GM23338 (cell line): ENCODE results near the gene MYO1E. TPM values are rescaled to one million over a fixed set of nuclear protein-coding genes. Genes with fewer than 3 reads are reported as not detected.

ENCODE experiments used
- ATAC-seq: fragments of 200-7000 bp; cut with Tn5 transposase; 3 replicates; pipeline ENCODE4 v1.9.1; 2020
- DNase-seq: peaks from one replicate; pipeline ENCODE4 v3.0.0-alpha.2; 2015; ENCODE audit warnings: low spot score
- H2AFZ ChIP-seq: fragments of 200-600 bp; sonication (generic); 2 replicates; pipeline ENCODE4 v1.8.0; 2016; ENCODE audit warnings: antibody characterized with exemption, mild to moderate bottlenecking, moderate library complexity
- H3F3A ChIP-seq: fragments of 200-600 bp; sonication (generic); replicated peaks from 2 replicates; pipeline ENCODE4 v1.8.0; 2017; ENCODE audit warnings: antibody characterized with exemption, mixed run types, low read depth
- H3K27ac ChIP-seq: fragments of 200-600 bp; sonication (generic); 2 replicates; pipeline ENCODE4 v1.6.1; 2016; ENCODE audit warnings: low read depth
- H3K27me3 ChIP-seq: fragments of 200-600 bp; sonication (generic); 2 replicates; pipeline ENCODE4 v1.8.0; 2016; ENCODE audit warnings: mild to moderate bottlenecking, mixed run types, moderate library complexity; ENCODE audit not compliant: insufficient read depth
- H3K36me3 ChIP-seq: fragments of 200-600 bp; sonication (generic); 2 replicates; pipeline ENCODE4 v1.8.0; 2016; ENCODE audit warnings: mild to moderate bottlenecking; ENCODE audit not compliant: insufficient read depth
- H3K4me1 ChIP-seq: fragments of 200-600 bp; sonication (generic); 2 replicates; pipeline ENCODE4 v1.8.0; 2016; ENCODE audit warnings: mild to moderate bottlenecking, moderate library complexity; ENCODE audit not compliant: insufficient read depth
- H3K4me2 ChIP-seq: fragments of 200-600 bp; sonication (generic); 2 replicates; pipeline ENCODE4 v1.7.1; 2017; ENCODE audit warnings: mixed run types
- H3K4me3 ChIP-seq: fragments of 200-600 bp; sonication (generic); 2 replicates; pipeline ENCODE4 v1.6.1; 2016; ENCODE audit warnings: mixed run types
- H3K79me2 ChIP-seq: fragments of 200-600 bp; sonication (generic); replicated peaks from 2 replicates; pipeline ENCODE4 v1.8.0; 2017; ENCODE audit warnings: mild to moderate bottlenecking; ENCODE audit not compliant: insufficient read depth
- H3K9me2 ChIP-seq: fragments of 200-600 bp; sonication (generic); 2 replicates; pipeline ENCODE4 v1.8.0; 2017; ENCODE audit not compliant: insufficient read depth
- H4K20me1 ChIP-seq: fragments of 200-600 bp; sonication (generic); replicated peaks from 2 replicates; pipeline ENCODE4 v1.8.0; 2017; ENCODE audit warnings: mild to moderate bottlenecking; ENCODE audit not compliant: insufficient read depth
- H3K27ac Mint-ChIP-seq: 2 replicates; pipeline ENCODE4 v1.8.0; 2020; ENCODE audit warnings: inconsistent platforms, mild to moderate bottlenecking, moderate library complexity, mixed read lengths
- H3K27me3 Mint-ChIP-seq: 3 replicates; pipeline ENCODE4 v1.8.0; 2022; ENCODE audit warnings: low read depth, mild to moderate bottlenecking, moderate library complexity, mixed read lengths, inconsistent platforms; ENCODE audit not compliant: insufficient read depth, poor library complexity
- H3K36me3 Mint-ChIP-seq: 3 replicates; pipeline ENCODE4 v1.8.0; 2021; ENCODE audit warnings: low read depth, mild to moderate bottlenecking, inconsistent platforms, moderate library complexity, mixed read lengths
- H3K4me1 Mint-ChIP-seq: 3 replicates; pipeline ENCODE4 v1.8.0; 2020; ENCODE audit warnings: mild to moderate bottlenecking, inconsistent platforms, mixed read lengths
- H3K4me3 Mint-ChIP-seq: 3 replicates; pipeline ENCODE4 v1.8.0; 2021; ENCODE audit warnings: moderate library complexity, mild to moderate bottlenecking, inconsistent platforms, mixed read lengths
- H3K9me3 Mint-ChIP-seq: 3 replicates; pipeline ENCODE4 v1.8.0; 2020; ENCODE audit warnings: moderate library complexity, mild to moderate bottlenecking, inconsistent platforms, mixed read lengths
- CREB1 ChIP-seq: fragments of 250-450 bp; sonication (Bioruptor Pico); IDR thresholded peaks from 2 replicates; pipeline ENCODE4 v1.5.0; 2020; ENCODE audit warnings: low read depth, mild to moderate bottlenecking, moderate library complexity
- EZH2 ChIP-seq: fragments of 200-600 bp; sonication (generic); IDR thresholded peaks from one replicate; pipeline ENCODE4 v1.8.0; 2017; ENCODE audit warnings: antibody characterized with exemption, mild to moderate bottlenecking, low read depth; ENCODE audit not compliant: unreplicated experiment
- EZH2phosphoT487 ChIP-seq: fragments of 200-600 bp; sonication (generic); IDR thresholded peaks from one replicate; pipeline ENCODE4 v1.8.1; 2018; ENCODE audit warnings: antibody characterized with exemption; ENCODE audit not compliant: unreplicated experiment
- JUNB ChIP-seq: IDR thresholded peaks from one replicate; pipeline ENCODE4 v1.6.1; 2016; ENCODE audit warnings: antibody characterized with exemption; ENCODE audit not compliant: unreplicated experiment
- NANOG ChIP-seq: IDR thresholded peaks from 2 replicates; pipeline ENCODE4 v1.6.1; 2016; ENCODE audit warnings: antibody characterized with exemption, borderline replicate concordance
- POLR2AphosphoS5 ChIP-seq: IDR thresholded peaks from 2 replicates; pipeline ENCODE4 v1.6.1; 2016; ENCODE audit warnings: antibody characterized with exemption, low read depth
- REST ChIP-seq: IDR thresholded peaks from one replicate; pipeline ENCODE4 v1.6.1; 2018; ENCODE audit warnings: antibody characterized with exemption; ENCODE audit not compliant: unreplicated experiment
- STAT1 ChIP-seq: IDR thresholded peaks from one replicate; pipeline ENCODE4 v1.6.1; 2016; ENCODE audit warnings: antibody characterized with exemption; ENCODE audit not compliant: unreplicated experiment
- ZNF114 ChIP-seq: fragments of 250-450 bp; sonication (Bioruptor Pico); IDR thresholded peaks from 2 replicates; pipeline ENCODE4 v1.5.0; 2020; ENCODE audit warnings: mild to moderate bottlenecking, moderate library complexity
- polyA plus RNA-seq: library from polyadenylated mRNA; unstranded; fragments of >200 nt; fragmentation: Nextera tagmentation; extraction: Ambion mirVana; gene quantifications from 2 replicates; pipeline ENCODE4 v1.2.1, GENCODE V29; 2016
- total RNA-seq: library from RNA; depleted of rRNA; stranded (reverse); fragments of >200 nt; shearing (Covaris generic); gene quantifications from 2 replicates; pipeline ENCODE4 v1.2.3, GENCODE V29; 2014
- TF ChIP-seq, protein P1 (sequence below), 2 experiments: fragments of 200-600 bp in 1 of 2; sonication (generic) in 1 of 2; conservative IDR thresholded peaks; 2 replicates each; pipeline versions ENCODE4 v1.5.1 to v1.6.1; 2016 to 2017; ENCODE audit warnings: antibody characterized with exemption in 2 of 2, low read depth in 2 of 2, mild to moderate bottlenecking in 2 of 2, moderate library complexity in 1 of 2
- TF ChIP-seq, protein P2 (sequence below): fragments of 250-450 bp; sonication (Bioruptor Pico); IDR thresholded peaks from 2 replicates; pipeline ENCODE4 v1.5.0; 2020; ENCODE audit warnings: mild to moderate bottlenecking, moderate library complexity

MYO1E gene
- total and polyA plus RNA-seq, 2 experiments from 2014 or later: 68.3 to 131 TPM

DNA sequence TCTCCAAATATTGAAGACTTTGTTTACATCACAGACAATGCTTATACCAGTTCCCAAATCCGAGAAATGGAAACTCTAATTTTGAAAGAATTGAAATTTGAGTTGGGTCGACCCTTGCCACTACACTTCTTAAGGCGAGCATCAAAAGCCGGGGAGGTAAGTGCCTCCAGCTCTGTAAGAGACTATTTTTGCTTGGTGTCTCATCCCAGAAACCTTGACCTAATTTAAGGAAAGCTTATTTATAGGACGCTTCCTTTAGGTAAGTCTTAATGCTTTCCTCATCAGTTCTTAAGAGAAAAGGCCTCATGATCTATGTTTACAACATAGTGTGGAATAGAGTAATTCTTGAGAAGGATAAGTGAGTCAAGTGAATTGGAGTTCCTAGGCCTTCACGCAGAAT, 255.9 kb downstream of the MYO1E start:
- Mint-ChIP-seq H3K4me3 (no peak overlapping the region), H3K27ac (no peak overlapping the region)
- TF ChIP-seq POLR2AphosphoS5 (no peak), ZNF114 (CRISPR knock-in tag) (no peak), CREB1 (CRISPR knock-in tag) (no peak), EZH2 (no peak), STAT1 (no peak), REST (no peak), JUNB (no peak), NANOG (no peak), EZH2phosphoT487 (no peak)
- TF ChIP-seq, protein P1, sequence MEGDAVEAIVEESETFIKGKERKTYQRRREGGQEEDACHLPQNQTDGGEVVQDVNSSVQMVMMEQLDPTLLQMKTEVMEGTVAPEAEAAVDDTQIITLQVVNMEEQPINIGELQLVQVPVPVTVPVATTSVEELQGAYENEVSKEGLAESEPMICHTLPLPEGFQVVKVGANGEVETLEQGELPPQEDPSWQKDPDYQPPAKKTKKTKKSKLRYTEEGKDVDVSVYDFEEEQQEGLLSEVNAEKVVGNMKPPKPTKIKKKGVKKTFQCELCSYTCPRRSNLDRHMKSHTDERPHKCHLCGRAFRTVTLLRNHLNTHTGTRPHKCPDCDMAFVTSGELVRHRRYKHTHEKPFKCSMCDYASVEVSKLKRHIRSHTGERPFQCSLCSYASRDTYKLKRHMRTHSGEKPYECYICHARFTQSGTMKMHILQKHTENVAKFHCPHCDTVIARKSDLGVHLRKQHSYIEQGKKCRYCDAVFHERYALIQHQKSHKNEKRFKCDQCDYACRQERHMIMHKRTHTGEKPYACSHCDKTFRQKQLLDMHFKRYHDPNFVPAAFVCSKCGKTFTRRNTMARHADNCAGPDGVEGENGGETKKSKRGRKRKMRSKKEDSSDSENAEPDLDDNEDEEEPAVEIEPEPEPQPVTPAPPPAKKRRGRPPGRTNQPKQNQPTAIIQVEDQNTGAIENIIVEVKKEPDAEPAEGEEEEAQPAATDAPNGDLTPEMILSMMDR (conservative IDR thresholded peaks at IDR 0.05; ENCODE audit: low read depth in 2 of 2): no peak
- TF ChIP-seq, protein P2, sequence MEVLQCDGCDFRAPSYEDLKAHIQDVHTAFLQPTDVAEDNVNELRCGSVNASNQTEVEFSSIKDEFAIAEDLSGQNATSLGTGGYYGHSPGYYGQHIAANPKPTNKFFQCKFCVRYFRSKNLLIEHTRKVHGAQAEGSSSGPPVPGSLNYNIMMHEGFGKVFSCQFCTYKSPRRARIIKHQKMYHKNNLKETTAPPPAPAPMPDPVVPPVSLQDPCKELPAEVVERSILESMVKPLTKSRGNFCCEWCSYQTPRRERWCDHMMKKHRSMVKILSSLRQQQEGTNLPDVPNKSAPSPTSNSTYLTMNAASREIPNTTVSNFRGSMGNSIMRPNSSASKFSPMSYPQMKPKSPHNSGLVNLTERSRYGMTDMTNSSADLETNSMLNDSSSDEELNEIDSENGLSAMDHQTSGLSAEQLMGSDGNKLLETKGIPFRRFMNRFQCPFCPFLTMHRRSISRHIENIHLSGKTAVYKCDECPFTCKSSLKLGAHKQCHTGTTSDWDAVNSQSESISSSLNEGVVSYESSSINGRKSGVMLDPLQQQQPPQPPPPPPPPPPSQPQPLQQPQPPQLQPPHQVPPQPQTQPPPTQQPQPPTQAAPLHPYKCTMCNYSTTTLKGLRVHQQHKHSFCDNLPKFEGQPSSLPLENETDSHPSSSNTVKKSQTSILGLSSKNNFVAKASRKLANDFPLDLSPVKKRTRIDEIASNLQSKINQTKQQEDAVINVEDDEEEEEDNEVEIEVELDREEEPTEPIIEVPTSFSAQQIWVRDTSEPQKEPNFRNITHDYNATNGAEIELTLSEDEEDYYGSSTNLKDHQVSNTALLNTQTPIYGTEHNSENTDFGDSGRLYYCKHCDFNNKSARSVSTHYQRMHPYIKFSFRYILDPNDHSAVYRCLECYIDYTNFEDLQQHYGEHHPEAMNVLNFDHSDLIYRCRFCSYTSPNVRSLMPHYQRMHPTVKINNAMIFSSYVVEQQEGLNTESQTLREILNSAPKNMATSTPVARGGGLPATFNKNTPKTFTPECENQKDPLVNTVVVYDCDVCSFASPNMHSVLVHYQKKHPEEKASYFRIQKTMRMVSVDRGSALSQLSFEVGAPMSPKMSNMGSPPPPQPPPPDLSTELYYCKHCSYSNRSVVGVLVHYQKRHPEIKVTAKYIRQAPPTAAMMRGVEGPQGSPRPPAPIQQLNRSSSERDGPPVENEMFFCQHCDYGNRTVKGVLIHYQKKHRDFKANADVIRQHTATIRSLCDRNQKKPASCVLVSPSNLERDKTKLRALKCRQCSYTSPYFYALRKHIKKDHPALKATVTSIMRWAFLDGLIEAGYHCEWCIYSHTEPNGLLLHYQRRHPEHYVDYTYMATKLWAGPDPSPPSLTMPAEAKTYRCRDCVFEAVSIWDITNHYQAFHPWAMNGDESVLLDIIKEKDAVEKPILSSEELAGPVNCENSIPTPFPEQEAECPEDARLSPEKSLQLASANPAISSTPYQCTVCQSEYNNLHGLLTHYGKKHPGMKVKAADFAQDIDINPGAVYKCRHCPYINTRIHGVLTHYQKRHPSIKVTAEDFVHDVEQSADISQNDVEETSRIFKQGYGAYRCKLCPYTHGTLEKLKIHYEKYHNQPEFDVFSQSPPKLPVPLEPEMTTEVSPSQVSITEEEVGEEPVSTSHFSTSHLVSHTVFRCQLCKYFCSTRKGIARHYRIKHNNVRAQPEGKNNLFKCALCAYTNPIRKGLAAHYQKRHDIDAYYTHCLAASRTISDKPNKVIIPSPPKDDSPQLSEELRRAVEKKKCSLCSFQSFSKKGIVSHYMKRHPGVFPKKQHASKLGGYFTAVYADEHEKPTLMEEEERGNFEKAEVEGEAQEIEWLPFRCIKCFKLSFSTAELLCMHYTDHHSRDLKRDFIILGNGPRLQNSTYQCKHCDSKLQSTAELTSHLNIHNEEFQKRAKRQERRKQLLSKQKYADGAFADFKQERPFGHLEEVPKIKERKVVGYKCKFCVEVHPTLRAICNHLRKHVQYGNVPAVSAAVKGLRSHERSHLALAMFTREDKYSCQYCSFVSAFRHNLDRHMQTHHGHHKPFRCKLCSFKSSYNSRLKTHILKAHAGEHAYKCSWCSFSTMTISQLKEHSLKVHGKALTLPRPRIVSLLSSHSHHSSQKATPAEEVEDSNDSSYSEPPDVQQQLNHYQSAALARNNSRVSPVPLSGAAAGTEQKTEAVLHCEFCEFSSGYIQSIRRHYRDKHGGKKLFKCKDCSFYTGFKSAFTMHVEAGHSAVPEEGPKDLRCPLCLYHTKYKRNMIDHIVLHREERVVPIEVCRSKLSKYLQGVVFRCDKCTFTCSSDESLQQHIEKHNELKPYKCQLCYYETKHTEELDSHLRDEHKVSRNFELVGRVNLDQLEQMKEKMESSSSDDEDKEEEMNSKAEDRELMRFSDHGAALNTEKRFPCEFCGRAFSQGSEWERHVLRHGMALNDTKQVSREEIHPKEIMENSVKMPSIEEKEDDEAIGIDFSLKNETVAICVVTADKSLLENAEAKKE (CRISPR knock-in tag): no peak

More for the DNA sequence above, 255.9 kb downstream of the MYO1E start:
- no peak overlapping the region for H3K27ac ChIP-seq
- peaks cover 20% of the 10 kb centered on the region; the same call in 1 of the 2 replicates for H4K20me1 ChIP-seq
- Mint-ChIP-seq H3K9me3 (no peaks in the 10 kb centered on the region; the same call in 2 of the 3 replicates), H3K36me3 (peaks cover 77% of the 10 kb centered on the region), H3K4me1 (no peaks in the 10 kb centered on the region), H3K27me3 (no peaks in the 10 kb centered on the region)
- peaks cover 3% of the 10 kb centered on the region; the same call in 1 of the 2 replicates for H3K79me2 ChIP-seq
- no peaks in the 10 kb centered on the region for H3K9me2 ChIP-seq
- ATAC-seq (no peak), DNase-seq (no peak)
- no peaks in the 10 kb centered on the region for H3K4me1 ChIP-seq
- no peaks in the 10 kb centered on the region for H3K27me3 ChIP-seq
- H3K36me3 ChIP-seq: peaks cover 65% of the 10 kb centered on the region
- no peak overlapping the region for H3K4me2 ChIP-seq
- H2AFZ ChIP-seq: no peak overlapping the region
- H3F3A ChIP-seq: 0 out of 2 replicates have a peak, but pooled peaks cover 3% of the 10 kb centered on the region
- H3K4me3 ChIP-seq: no peak overlapping the region
